G401.6 (cell line): ENCODE results near the gene ARID4B.
"Not testable (repeated sequence)": the region's sequence is repeated elsewhere in the genome, so short reads cannot be mapped to it uniquely, and the experiment has no call there.

Source experiments
- FAIRE-seq: peaks from 2 replicates; lab custom pipeline; 2012; peaks lifted over from hg19 to GRCh38; lab: Jason Lieb, UNC

Gene ARID4B

DNA sequence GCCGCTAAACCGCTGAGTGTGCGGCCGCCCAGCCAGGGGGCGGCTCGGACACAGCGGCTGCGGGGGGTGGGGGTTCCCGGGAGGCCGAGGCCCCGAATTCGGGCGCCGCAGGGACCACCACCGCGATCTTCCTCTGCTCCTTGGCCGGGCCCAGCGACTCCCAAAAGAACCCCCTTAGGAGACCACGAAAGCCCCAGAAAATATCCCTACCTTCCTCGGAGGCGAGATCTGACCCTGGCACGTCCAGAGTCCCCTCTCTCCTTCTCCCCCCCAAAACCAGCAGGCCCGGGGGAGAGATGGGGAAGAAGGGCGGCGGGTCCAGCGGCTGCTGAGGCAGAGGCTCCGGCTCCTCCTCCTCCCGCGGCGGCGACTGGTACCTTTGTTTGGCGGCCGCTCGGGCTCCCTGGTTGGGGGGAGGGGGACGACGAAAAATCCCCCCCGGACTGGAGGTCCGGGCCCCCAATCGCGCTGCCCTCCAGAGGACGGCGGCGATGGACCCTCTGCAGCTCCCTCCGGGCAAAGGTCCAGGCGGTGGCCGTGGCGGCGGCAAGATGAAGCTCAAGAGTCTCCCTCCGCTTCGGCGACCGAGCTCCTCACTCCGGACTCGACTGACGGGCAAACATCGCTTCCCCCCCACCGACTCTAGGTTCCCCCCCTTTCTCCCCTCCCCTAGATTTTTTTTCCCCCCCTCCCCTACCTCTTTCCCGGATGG, at the start of gene ARID4B:
TSS of gene ARID4B (minus strand) at position 621 of the 712 bp plus-strand sequence. CDS start 1,260 bp downstream, outside the sequence.
- no peak for FAIRE-seq

DNA sequence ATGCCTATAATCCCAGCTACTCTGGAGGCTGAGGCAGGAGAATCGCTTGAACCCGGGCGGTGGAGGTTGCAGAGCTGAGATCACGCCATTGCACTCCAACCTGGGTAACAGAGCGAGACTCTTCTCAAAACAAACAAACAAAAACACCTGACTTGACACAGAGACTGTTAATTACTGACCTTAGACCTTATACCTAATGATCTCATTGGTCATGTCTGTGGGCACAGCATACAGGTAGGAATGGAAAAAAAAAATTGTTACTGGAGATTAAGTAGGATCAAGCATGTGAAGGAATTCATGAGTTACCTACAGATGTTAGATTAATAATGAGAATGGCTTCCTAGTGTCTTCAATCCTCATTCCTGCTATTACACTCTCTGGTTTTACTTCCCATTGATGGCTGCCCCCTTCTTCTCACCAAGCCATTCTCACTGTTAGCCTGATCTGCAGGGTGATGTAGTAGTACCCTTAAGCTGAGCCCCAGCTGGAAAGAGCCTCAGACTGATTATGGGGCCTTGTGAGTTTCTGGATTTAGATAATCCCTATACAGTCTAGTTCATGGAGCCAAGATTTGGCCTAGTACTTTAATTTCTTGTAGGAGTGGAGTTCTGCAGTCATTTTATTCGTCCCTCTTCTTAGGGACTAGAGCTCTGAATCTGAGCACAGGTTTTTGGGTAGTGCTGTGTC, 48.1 kb upstream of the ARID4B start:
- FAIRE-seq, result no peak

DNA sequence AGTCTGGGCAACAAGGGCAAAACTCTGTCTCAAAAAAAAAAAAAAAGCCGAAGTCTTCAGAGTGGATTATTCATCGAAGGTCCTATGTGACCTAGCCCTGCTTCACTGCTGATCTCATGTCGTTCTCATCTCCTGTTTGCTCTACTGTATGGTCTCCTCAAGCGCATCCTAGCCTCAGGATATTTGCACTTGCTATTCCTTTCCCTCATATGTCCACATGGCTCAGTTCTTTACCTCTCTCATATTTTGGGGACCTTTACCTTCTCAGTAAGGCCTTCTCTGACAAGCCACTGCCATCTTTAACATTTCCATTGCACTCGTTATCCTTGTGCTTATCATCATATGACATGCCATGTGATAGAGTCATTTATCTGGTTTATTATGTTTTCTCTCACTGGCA, 41.8 kb upstream of the ARID4B start:
- FAIRE-seq, result no peak

- FAIRE-seq, result no peak
Observed at GRCh38 chr1:235368428-235368827, 40.4 kb upstream of the ARID4B start.

DNA sequence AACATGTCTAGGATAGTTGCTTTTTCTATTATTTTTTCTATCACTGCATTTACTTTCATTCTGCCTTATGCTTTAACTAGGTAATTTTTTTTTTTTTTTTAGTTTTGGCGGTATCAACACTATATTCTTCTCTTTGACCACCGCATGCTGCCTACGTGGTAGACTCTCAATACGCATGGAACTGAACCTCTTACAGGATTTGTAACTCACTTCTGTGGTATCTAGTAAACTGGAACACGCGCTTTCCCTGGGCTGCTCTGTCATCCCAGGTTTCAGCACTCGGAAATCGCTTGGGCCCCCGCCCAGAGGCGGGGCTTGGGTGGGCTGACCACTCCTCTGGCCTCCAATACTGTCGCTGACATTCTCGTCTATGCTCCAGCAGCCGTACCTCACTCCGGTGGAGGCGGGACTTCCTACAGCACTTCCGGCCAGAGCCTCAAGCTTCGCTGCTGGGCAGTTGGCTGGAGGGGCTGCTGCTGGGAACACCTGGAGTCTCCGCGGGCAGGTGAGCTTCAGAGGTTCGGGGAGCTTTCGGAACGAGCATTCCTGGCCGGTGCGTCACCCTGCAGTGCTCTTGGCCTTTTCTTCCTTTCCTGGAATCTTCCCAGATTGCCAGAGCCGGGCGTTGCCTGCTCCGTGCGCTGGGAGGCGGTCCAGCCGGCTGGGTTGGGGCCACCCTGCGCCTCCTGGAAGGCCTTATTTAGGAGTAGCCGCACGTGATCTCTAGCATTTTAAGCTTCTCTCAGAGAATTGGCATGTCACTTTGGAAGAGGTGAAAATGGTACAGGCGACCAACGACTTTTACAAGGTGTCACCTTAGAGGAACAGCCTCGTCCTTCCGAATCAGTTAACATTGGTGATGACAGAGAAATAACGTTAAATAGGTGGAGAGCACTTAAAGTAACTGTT, 39.3 kb upstream of the ARID4B start, which contains the start of gene TBCE:
TSS of gene TBCE (plus strand) at position 428 of the 909 bp plus-strand sequence. CDS start 12,623 bp downstream, outside the sequence.
- peak; percentile 99 for FAIRE-seq

DNA sequence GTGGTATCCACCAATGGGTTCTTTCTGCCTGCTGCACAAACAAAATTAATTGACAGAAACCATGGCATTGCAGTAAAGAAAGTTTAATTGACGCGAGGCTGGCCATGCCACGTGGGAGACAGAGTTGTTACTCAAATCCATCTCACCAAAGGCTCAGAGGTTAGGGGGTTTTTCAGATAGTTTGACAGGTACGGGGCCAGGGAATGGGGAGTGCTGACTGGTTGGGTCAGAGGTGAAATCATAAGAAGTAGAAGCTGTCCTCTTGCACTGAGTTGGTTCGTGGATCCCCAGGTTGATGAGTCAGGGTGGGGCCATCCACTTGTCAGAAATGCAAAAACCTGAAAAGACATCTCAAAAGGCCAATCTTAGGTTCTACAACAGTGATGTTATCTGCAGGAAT, 38.3 kb upstream of the ARID4B start:
- FAIRE-seq, result no peak

GRCh38 chr1:235364189-235364588, 36.2 kb upstream of the ARID4B start:
- not testable (repeated sequence) for FAIRE-seq

- no peak for FAIRE-seq
Observed at GRCh38 chr1:235358899-235359298, 30.9 kb upstream of the ARID4B start.

DNA sequence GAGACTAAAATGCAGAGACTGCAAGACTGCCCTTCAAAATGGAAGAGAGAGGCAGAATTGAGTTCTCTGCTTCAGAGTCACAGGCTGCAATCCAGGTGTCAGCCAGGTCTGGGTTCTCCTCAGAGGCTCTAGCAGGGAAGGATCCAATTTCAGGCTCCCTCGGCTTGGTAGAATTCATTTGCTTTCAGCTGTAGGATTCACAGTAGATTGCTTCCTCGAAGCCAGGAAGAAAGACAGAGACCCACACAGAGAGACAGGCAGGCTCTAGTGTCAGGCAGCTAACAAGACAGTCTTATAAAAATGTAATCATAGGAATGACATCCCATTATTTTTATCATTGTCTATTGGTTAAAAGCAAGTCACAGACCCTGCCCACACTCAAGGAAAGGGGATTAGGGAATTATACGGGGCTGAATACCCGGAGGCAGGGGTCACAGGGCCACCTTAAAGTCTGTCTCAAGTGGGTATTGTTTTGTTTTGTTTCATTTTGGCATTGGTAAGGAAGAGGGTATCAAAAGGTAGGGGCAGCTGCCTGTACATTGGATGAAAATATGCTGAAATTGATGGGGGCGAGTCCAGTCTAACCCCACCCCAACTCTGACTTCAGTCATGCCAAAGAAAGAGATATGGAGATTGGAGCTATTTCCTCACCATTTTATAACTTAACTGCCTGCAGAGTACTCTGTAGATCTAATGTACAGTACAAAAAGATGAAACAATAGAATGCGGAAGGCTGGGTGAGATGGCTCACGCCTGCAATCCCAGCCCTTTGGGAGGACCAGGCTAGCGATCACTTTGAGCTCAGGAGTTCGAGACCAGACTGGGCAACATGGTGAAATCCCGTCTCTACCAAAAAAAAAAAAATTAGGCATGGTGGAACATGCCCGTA, 29.8 kb upstream of the ARID4B start:
- FAIRE-seq, result no peak

DNA sequence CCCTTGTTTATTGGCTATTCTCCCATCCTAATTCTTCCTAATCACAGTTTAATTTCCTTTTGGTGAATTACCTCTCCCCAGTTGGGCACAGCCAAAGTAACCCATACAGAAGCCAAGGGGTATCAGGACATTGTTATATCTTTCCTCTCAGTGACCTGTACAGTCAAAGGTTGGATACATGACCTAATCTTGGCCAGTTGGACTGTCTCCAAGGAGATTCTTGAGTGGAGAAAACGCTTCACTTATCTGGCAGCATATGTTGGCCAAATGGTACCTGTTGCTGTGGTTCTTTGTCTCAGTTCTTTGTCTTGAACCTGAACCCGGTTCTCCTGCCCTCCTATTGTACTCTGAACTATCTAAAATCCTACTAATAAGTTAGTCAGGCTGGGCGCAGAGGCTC, 23.9 kb upstream of the ARID4B start:
- FAIRE-seq, result no peak

- FAIRE-seq, result no peak
Observed at GRCh38 chr1:235351441-235351840, 23.5 kb upstream of the ARID4B start.

GRCh38 chr1:235343726-235344125, 15.7 kb upstream of the ARID4B start:
- no peak for FAIRE-seq

DNA sequence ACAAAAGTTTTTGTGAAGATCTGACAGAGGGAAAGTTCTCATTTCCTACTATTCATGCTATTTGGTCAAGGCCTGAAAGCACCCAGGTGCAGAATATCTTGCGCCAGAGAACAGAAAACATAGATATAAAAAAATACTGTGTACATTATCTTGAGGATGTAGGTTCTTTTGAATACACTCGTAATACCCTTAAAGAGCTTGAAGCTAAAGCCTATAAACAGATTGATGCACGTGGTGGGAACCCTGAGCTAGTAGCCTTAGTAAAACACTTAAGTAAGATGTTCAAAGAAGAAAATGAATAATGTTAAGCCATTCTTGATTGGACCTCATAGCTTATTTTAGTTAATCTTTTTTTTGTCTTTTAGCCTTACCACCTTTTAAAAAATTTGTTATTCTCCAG, 14.5 kb upstream of the ARID4B start:
- no peak for FAIRE-seq

DNA sequence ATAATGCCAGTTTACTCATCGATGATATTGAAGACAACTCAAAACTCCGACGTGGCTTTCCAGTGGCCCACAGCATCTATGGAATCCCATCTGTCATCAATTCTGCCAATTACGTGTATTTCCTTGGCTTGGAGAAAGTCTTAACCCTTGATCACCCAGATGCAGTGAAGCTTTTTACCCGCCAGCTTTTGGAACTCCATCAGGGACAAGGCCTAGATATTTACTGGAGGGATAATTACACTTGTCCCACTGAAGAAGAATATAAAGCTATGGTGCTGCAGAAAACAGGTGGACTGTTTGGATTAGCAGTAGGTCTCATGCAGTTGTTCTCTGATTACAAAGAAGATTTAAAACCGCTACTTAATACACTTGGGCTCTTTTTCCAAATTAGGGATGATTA, 14.1 kb upstream of the ARID4B start:
- FAIRE-seq, result no peak

DNA sequence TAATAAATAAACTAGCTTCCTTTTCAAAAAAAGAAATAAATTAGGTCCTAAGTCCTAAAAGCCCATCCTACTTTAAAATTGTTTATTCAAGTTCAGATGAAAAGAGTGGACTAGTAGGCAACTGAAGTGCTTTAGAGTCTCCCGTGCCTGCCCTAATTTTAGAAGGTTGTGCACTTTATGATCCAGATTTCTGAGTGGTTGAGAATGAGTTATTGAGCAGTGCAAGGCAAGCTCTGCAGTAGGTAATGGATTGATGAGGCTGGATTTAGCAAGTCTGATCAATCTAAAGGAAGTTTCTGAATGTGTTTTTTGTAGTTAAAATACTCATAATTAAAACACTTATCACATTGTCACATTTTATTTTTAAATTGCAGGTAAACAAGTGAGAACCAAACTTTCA, 13.4 kb upstream of the ARID4B start:
- FAIRE-seq, result no peak

GRCh38 chr1:235339746-235340145, 11.8 kb upstream of the ARID4B start:
- no peak for FAIRE-seq

DNA sequence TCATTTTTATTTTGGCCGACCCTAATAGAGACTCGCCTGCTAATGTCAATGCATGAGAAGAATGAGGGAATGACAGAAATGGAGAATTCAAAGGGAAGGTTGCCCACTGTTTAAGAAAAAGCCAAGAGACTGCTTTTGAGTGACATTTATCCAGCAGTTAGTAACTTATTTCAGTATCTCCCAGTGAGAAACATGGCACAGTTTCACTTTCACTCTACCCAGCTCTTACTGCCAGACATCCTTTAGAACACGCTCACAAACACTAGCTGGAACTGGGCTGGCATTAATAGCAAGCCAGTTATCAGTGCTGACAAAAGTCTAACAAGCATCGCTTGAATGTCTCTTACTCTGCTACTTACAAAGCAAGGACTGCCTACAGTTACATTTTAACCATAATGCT, 8.9 kb upstream of the ARID4B start:
- FAIRE-seq, result no peak

GRCh38 chr1:235331401-235331800, 3.4 kb upstream of the ARID4B start:
- no peak for FAIRE-seq

DNA sequence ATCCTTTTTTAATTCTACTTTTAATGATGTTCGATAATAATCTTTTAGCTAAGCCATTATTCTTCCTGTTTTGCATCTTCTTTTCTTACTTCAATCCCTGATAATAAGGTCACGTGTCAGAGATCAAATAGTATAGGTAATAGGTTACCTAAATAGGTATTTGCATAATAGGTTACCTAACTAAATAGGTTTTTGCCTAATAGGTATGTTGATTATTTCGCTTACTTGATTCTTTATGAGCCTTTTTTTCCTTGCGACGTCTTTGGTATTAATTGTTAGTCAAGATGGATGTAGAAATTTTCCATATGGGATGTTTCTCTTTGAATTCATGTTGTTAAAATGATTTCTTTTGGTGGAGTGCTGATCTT, 2.9 kb upstream of the ARID4B start:
- no peak for FAIRE-seq

DNA sequence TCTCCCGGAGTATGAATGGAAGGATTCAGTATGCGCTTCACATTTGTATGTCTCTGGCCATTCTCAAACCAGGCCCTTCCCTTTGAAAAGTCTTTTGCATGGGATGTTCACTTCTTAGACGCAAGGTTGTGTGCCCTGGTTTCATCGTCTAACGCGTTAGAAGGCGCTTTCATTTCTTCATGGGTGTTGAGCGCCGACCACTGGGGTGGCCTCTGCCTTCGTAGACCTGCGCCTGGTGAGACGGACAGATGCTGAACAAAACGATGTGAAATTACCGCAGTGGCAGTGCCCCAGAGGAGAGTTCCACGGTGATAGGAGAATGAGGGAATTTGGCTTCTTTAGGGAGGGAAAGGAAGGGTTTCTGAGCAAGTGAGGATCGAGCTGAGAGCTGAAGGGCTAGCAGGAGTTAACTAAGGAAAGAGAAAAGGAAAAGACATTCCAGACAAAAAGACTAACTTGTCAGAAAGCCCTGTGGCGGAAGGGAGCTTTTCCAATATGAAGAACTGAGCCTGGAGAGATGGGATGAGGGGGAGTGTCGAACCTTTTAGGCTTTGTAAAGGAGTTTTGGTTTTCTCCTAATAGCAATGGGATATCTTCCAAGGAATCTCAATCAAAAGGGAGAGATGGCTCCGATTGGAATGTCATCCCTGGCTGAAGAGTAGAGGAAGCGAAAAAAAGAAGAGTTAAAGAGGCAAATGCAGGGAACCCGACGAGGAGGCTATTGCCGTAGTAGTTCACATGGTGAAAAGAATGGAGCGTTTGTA, 1.3 kb upstream of the ARID4B start:
- FAIRE-seq, result no peak
